Epithelial cell of esophagus (primary cell): ENCODE results near the gene BCL2.

ENCODE experiments used
- DNase-seq: peaks from one replicate; pipeline ENCODE4 v3.0.0; 2010; ENCODE audit warnings: low read depth
- H3K4me3 ChIP-seq: 2 replicates; pipeline ENCODE4 v1.5.1; 2011; ENCODE audit warnings: mild to moderate bottlenecking, low read length, control low read depth
- CTCF ChIP-seq: IDR thresholded peaks from 2 replicates; pipeline ENCODE4 v1.5.1; 2011; ENCODE audit warnings: low read depth, mild to moderate bottlenecking, low read length, control low read depth, inconsistent platforms; ENCODE audit not compliant: insufficient read depth; ENCODE audit errors: missing control alignments

Gene BCL2

DNA sequence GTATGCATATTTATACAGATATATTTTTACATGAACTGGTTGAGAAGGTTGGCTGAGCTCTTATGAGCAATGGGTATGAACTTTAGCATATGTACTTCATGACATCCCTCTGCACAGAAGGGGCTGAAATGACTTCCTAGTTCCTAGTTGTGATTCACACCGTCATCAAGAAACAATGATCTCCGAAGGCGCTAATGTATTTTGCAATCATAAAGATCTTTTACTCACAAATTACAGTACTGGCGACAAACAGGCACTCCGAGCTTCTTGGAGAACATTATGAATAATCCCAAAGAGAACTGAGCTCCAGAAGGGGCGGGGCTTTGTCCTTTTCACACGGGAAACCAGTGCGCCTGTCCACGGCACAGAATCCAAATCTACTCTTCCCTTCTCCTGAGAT, 18.1 kb downstream of the BCL2 start:
- DNase-seq = no peak
- no peak for TF ChIP-seq CTCF
- no peak overlapping the region for H3K4me3 ChIP-seq

- no peak for DNase-seq
- no peak overlapping the region for H3K4me3 ChIP-seq
- no peak for TF ChIP-seq CTCF
These were observed 19.5 kb downstream of the BCL2 start for GRCh38 chr18:63299837-63300745.

DNA sequence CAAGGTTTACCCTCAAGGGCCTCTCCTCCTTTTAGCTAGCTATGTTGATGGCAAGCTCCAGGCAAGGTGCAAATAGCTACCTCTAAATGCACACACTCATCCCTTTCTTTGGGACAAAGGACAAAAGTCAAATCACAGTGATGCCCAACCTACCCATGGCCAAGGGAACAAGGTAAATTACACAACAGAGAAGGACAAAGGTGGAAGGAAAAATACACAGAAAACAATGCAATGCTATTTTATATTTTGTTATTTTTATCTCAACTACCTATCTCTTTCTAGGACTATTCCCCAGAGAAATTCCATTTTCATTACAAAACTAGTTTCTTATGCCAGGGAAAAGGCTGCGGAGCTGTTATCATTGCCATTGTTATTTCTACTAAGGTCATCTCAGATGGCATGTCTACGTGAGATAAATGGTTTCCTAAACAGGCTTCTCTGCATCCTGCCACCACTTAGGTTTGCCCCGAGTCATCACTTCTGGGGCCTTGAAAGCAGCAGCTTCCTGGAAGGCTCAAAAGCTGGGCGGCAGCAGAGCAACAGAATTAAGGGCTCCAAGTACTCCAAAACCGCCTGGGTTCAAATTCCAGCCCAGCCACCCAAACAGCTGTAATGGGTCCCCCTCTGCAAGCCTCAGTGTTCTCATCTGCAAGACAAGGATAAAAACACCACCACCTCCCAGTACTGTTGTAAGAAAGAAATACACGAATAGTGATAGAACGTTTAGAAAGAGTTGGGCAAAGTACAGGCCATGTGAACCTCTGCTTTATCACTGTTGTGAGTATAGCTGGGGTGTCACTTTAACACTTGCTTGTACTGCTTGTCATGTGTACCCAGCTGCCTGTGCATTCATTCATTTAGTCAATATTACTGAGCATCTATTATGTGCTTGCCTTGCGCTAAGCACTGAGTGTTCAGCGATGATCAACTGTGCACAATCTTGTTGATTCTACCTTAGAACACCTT, 20.9 kb downstream of the BCL2 start:
- TF ChIP-seq CTCF = no peak
- no peak overlapping the region for H3K4me3 ChIP-seq
- no peak for DNase-seq

- no peak overlapping the region for H3K4me3 ChIP-seq
- TF ChIP-seq CTCF = no peak
- DNase-seq = no peak
These were observed 21.7 kb downstream of the BCL2 start for GRCh38 chr18:63297687-63298399.

GRCh38 chr18:63293935-63294334, 25.6 kb downstream of the BCL2 start:
- TF ChIP-seq CTCF = no peak
- DNase-seq = no peak
- H3K4me3 ChIP-seq = no peak overlapping the region

- TF ChIP-seq CTCF = no peak
- no peak for DNase-seq
- H3K4me3 ChIP-seq = no peak overlapping the region
These were observed 26.5 kb downstream of the BCL2 start for GRCh38 chr18:63292831-63293683.
